ENCODE measurements around the gene MAPK1. TPM values are rescaled to one million over a fixed set of nuclear protein-coding genes. Genes with fewer than 3 reads are reported as not detected.
"Not testable (repeated sequence)": the region's sequence is repeated elsewhere in the genome, so short reads cannot be mapped to it uniquely, and the experiment has no call there.

MAPK1 gene
- total RNA-seq, 1 experiment from 2014 or later, result 63.0 TPM

DNA sequence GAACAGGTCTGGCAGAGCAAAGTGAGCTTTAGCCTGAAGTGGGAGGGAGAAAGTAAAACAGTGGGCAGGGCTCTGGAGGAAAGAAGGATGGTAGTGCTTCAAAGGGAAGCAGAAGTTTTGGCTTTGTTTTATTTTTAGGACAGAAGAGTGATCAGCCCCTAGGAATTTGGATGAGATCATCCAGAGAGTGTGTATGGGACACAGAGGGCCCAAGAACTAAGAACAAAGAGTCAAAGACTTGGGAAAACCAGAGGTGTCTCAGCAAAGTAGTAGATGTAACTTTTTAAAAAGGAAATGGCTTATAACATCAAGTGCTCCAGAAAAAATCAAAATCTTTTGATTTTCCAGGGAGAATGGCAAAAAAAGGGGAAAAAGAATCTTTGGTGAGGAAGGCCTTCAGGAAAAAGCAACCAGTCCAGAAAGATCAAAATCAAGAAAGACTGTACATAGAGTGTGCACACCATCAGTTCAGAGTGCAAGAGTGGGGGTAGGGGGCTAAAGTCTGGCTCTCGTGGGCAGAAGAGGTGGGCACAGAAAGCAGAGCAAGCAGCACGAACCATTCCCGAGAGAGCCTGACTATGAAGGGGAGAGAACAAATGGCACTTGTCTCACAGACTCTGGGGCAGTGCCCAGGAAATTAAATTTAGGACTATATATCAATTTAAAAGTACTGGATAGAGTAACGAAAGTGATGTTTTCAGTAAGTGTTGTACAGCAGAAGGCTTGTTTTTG lies 30.0 kb downstream of the MAPK1 start:
- no peak overlapping the region for H3K4me3 ChIP-seq
- no peaks in the 10 kb centered on the region for H3K27me3 ChIP-seq
- DNase-seq, result peak; percentile 68
- no peaks in the 10 kb centered on the region for H3K9me3 ChIP-seq
- peaks cover 2% of the 10 kb centered on the region; the same call in 1 of the 2 replicates for H3K36me3 ChIP-seq

DNA sequence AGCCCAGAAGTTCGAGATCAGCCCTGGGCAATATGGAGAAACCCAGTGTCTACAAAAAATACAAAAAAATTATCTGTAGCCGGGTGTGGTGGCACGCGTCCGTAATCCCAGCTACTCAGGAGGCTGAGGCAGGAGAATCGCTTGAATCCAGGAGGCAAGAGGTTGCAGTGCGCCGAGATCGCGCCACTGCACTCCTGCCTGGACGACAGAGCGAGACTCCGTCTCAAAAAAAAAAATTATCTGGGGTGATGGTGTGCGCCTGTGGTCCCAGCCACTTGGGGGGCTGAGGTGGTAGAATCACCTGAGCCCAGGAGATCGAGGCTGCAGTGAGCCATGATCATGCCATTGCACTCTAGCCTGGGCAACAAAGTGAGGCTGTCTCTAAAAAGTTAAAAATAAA lies 31.0 kb downstream of the MAPK1 start:
- not testable (repeated sequence) for DNase-seq

DNA sequence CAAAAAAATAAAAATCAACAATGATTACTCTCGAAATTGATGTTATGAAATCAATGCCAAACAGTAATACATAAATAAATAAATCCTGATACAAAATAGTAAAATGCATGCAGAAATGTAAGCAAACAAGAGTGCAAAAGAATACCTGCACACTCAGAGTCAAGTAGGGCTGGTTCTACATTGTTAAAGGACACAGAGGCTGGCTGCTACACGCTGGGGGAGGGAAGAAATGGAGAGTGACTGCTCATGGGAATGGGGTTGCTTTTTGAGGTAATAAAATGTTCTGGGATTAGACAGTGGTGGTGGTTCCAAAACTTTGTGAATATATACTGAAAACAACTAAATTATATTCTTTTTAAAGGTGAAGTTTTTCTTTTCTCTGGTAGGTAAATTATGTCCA lies 32.1 kb downstream of the MAPK1 start:
- Histone ChIP-seq H3K36me3 (peaks cover 5% of the 10 kb centered on the region; the same call in 1 of the 2 replicates), H3K27me3 (no peaks in the 10 kb centered on the region), H3K9me3 (no peaks in the 10 kb centered on the region), H3K4me3 (no peak overlapping the region)
- no peak for DNase-seq

More for the DNA sequence above, 31.0 kb downstream of the MAPK1 start:
- not testable (repeated sequence) for H3K4me3 ChIP-seq, H3K9me3 ChIP-seq, H3K27me3 ChIP-seq, H3K36me3 ChIP-seq

- Histone ChIP-seq H3K27me3 (no peaks in the 10 kb centered on the region), H3K36me3 (peaks cover 5% of the 10 kb centered on the region; the same call in 1 of the 2 replicates)
- no peak for DNase-seq
Measured at GRCh38 chr22:21834869-21835268, 32.6 kb downstream of the MAPK1 start.

DNA sequence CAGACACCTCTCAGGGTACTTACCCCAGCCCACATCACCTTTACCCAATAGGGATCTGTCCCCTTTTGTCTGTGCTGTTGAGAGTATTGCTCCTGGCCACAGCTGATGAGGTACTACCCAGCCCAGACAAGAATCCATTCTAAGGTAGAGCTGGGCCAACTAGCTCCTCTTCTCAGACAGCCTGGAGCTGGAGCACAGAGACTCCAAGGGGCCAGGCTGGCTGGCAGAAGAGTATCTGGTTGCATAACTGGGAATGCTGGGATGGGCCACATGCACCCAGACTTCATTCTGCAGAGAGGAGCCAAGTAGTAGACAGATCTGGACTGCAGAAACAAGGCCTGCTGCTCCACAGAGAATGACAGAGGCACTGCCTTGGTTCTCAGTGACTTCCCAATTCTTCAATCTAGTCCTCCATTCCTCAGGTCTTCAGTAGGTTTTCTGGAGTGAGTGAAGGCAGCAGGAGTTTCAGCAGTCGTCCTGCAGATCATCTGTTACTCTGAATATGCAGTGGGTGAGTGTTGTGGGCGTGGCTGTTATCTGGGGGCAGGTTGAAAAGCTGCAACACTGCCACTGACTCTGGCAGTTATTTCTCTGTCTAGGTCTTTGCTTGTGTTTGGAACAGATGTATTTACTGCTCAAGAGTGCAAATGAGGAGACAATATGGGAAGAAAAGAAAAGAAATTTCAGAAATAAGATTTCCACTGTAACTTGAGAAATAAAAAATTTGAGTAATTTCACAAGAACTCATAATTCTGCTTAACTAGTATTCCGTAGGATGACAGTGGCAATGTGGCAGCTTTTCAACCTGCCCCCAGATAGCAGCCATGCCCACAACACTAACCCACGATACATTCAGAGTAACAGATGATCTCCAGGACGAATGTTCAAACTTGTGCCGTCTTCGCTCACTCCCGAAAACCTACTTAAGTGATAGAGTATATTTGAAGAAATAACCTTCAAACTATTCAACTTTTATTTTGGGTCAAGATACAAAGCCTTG lies 34.9 kb downstream of the MAPK1 start:
- Histone ChIP-seq H3K27me3 (no peaks in the 10 kb centered on the region), H3K4me3 (no peak overlapping the region), H3K36me3 (peaks cover 5% of the 10 kb centered on the region; the same call in 1 of the 2 replicates), H3K9me3 (no peaks in the 10 kb centered on the region)
- DNase-seq, result no peak

More at GRCh38 chr22:21834869-21835268, 32.6 kb downstream of the MAPK1 start:
- no peaks in the 10 kb centered on the region for H3K9me3 ChIP-seq
- H3K4me3 ChIP-seq, result no peak overlapping the region

DNA sequence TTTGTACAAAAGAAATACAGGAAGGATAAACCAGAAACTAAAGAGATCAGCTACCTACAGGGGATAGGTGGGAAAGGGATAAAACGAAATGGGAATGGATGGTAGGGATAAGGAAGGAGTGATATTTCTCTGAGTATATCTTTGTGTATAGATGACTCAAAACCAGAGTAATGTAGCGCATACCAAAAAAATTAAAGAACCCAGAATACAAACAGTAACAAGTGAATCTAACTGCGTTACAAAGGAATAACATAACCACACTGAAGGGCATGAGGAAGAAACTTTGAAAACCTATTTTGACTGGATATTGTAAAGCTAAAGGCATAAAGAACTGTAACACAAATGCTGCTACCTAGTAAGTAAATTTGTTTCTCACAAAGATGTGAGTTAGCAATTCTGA lies 37.9 kb downstream of the MAPK1 start:
- peaks cover 5% of the 10 kb centered on the region; the same call in 1 of the 2 replicates for H3K36me3 ChIP-seq
- H3K27me3 ChIP-seq, result no peaks in the 10 kb centered on the region
- H3K9me3 ChIP-seq, result no peaks in the 10 kb centered on the region
- no peak overlapping the region for H3K4me3 ChIP-seq
- no peak for DNase-seq

DNA sequence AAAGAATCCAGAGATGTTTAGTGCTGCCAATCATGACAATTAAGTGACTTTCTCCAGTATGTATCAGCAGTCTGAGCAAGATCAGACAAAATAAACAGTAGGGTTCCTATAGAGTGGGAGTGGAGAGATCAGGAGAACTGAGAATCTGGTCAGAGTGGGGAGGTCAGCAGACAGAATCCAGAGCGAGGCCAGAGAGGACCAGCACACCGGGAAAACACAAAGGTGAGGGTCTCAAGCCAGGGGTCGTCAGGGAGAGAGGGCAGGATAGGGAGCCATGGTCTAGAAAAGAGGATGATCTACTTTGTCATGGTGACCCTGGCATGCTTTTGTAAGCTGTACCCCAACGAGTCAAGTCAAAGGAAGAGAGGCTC lies 39.2 kb downstream of the MAPK1 start:
- H3K9me3 ChIP-seq, result no peaks in the 10 kb centered on the region
- DNase-seq, result no peak
- H3K36me3 ChIP-seq, result peaks cover 5% of the 10 kb centered on the region; the same call in 1 of the 2 replicates
- no peak overlapping the region for H3K4me3 ChIP-seq
- no peaks in the 10 kb centered on the region for H3K27me3 ChIP-seq

DNA sequence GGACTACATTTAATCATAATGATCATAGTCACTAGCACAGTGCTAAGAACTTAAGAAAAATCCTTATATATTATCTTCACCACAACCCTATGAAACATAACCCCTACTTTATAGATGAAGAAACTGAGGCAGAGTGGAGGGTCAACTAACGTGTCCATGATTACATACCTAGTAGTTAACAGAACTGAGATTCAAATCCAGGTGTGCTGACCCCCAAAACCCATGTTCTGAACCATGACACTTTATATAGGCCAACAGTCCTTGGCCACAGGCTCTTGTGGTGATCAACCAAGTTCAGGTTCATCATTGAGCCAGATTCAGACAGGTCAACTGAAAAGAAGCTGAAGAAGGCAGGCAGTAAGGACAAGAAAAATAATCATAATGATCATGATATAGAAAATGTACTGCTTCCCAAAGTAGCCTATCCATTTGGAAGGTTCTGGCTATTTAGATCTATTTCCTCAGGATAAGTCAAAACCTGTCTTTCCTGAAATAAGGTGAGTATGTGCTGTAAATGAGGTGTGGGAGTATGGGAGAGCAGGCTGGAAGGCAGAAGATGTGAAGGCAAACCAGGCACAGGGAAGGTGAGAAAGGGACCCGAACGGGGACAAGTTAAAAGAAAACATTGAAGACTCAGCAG lies 39.7 kb downstream of the MAPK1 start:
- Histone ChIP-seq H3K27me3 (no peaks in the 10 kb centered on the region), H3K9me3 (no peaks in the 10 kb centered on the region), H3K36me3 (peaks cover 3% of the 10 kb centered on the region; the same call in 1 of the 2 replicates), H3K4me3 (no peak overlapping the region)
- DNase-seq, result no peak

DNA sequence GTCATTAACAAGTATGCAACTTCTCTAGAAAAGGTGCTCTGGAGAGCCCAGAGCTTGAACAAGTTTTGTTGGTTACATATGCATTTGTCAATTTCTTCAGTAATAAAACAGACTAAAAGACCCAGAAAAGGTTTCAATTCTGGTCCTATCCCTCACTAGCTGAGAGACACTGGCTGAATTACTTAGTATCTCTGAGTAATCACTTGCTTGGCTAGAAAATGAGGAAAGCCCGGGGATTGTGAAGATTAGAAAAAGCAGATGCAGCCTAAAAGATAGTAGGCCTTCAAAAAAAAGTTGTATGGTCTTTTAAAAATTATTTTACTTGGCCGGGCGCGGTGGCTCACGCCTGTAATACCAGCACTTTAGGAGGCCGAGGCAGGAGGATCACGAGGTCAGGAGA lies 41.2 kb downstream of the MAPK1 start:
- DNase-seq, result no peak
- H3K36me3 ChIP-seq, result no peaks in the 10 kb centered on the region
- H3K4me3 ChIP-seq, result no peak overlapping the region
- no peaks in the 10 kb centered on the region for H3K27me3 ChIP-seq
- no peaks in the 10 kb centered on the region for H3K9me3 ChIP-seq

GRCh38 chr22:21824962-21825361 lies 42.5 kb downstream of the MAPK1 start:
- H3K9me3 ChIP-seq, DNase-seq, H3K36me3 ChIP-seq, H3K4me3 ChIP-seq, H3K27me3 ChIP-seq: not testable (repeated sequence)

DNA sequence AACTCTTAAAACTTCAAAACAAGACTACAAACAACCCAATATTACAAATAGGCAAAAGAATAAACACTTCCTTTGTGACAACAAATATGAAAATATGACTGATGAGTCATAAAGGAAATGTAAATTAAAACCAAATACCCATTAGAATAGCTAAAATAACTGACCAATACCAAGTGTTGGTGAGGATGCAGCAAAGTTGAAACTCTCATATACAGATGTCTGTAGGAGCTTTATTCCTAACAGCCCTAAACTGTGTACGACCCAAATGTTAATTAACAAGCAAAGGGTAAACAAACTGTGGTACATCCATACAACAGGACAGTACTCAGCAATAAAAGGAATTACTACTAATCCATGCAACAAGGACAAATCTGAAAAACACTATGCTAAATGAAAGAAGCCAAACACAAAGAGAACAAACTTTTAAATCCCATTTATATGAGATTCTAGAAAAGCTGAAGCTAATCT lies 43.0 kb downstream of the MAPK1 start:
- Histone ChIP-seq H3K36me3 (0 out of 2 replicates have a peak, but pooled peaks cover 3% of the 10 kb centered on the region), H3K4me3 (no peak overlapping the region), H3K27me3 (no peaks in the 10 kb centered on the region), H3K9me3 (no peaks in the 10 kb centered on the region)
- DNase-seq, result no peak

DNA sequence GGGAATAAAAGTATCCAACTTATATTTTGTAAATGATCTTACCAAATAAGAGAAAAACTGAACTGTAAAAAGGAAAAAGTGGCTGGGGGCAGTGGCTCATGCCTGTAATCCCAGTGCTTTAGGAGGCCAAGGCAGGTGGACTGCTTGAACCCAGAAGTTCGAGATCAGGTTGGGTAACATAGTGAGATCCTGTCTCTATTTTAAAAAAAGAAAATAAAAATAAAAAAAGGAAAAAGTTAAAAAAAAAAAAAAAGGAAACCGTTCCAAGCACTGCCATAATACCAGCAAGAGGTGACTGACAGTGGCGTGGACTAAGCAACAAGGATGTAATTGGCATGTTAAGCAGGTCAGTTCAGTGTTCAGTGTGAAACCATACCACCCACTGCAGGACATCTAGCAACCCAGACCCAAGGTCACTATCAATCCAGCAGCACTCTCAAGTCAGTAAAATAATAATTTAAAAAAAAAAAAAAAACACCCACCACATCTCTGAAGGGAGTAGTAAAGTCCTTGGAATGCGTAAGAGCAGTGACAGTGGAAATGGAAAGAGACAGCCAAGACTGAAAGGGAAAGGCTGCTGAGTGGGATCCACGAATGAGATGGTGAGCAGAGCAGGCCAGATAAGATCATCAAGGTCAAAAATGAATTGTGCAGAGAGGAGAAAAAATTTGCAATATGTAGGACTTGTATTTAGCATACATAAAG lies 43.6 kb downstream of the MAPK1 start:
- no peak overlapping the region for H3K4me3 ChIP-seq
- no peak for DNase-seq
- H3K27me3 ChIP-seq, result no peaks in the 10 kb centered on the region
- no peaks in the 10 kb centered on the region for H3K9me3 ChIP-seq
- 0 out of 2 replicates have a peak, but pooled peaks cover 3% of the 10 kb centered on the region for H3K36me3 ChIP-seq

DNA sequence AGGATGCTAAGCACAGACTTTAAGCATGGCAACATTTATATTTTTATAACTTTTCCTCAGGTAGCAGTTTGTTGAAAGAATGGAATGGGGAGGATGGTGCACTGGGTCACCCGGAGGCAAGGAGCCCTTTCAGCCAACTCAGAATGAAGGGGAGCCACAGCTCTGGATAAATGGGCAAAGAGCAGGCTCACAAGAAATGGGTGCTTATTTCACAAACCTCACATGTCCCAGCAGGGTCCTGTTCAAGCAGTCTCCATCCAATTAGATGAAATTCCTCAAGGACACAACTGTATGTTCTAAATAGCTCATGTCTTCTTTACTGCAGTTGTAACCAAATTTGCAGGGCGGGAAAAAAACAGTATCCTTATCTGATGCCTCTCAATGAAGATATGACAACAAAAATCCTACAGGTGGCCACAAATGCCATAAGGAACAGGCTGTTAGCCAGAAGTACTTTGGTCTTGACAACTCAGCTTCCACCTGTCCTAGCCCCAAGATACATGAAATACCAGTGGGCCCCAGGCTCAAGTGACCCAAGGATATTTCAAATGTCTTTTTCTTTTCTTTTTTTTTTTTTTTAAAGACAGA lies 48.2 kb downstream of the MAPK1 start:
- no peaks in the 10 kb centered on the region for H3K27me3 ChIP-seq
- no peak for DNase-seq
- no peaks in the 10 kb centered on the region for H3K9me3 ChIP-seq
- no peak overlapping the region for H3K4me3 ChIP-seq
- peaks cover 7% of the 10 kb centered on the region for H3K36me3 ChIP-seq

DNA sequence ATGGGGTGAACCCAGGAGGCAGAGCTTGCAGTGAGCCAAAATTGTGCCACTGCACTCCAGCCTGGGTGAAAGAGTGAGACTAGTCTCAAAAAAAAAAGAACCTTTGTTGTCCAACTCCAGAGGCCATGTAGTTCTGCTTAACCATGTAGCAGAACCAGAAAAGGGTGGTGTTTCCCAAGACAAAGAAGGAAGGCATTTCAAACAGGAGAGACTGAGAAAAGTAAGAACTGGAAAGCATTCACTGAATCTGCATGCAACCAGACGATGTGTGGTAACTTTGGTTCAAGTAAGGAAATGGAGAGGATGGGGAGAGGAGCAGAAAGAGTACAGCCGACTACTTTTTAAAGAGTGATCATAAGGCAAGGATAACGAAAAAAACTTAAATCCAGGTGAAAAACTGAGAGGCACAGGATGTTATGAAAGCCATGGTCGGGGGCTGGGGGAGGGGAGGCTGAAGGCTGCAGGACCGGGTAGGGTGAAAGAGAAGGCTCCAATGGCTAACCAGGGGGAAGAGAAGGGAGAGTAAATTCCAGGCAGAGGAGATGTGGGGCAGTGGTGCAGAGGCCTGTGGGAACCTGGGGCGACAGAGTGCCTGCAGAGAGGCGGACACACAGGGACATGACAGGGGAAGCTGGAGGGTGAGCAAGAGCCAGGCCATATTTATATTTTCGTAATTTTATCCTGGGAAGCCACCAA lies 48.8 kb downstream of the MAPK1 start:
- H3K27me3 ChIP-seq, result no peaks in the 10 kb centered on the region
- no peak for DNase-seq
- peaks cover 7% of the 10 kb centered on the region for H3K36me3 ChIP-seq
- no peak overlapping the region for H3K4me3 ChIP-seq
- no peaks in the 10 kb centered on the region for H3K9me3 ChIP-seq

DNA sequence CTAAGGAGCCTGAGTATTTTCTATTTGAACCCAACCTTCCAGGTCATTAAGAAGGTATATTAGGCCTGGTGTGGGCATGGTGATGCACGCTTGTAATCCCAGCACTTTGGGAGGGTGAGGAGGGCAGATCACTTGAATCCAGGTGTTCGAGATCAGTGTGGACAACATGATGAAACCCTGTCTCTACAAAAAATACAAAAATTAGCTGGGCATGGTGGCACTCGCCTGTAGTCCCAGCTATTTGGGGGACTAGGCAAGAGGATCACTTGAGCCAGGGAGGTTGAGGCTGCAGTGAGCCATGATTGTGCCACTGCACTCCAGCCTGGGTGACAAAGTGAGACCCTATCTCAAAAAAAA lies 50.0 kb downstream of the MAPK1 start:
- H3K4me3 ChIP-seq, H3K9me3 ChIP-seq, H3K27me3 ChIP-seq, H3K36me3 ChIP-seq, DNase-seq: not testable (repeated sequence)

Data from MG63 (cell line).